ENCODE data around the gene CHRDL1.

CHRDL1 gene

DNA sequence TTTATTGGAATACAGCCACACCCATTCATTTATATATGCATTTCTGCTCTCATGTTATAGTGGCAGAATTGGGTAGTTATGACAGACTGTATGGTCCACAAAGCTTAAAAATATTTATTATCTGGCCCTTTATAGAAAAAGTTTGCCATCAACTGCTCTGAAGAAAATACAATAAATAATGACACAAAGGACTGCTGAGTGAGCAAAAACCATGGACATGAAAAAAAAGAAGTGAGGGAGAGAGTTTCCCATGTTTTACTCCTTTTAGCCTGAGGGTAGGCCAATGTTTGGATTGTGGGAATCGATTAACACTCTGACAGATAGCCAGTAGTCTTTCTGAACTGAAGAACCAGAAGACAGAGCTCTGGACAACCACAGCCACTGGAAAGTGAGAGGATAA is 149.2 kb downstream of the CHRDL1 start:
- DNase-seq: no peak

Measured in AML-193 (cell line).